Posterior cingulate gyrus (tissue), 11 donors: ENCODE measurements around the gene VSIG2.

ENCODE experiments used
- DNase-seq, 10 donors: peaks; one replicate each; pipeline versions ENCODE4 v3.0.0 to v3.0.0-alpha.2; 2020 to 2021; ENCODE audit warnings: mixed read lengths in 3 of 10
- intact Hi-C: fragments of 100-400 bp; cut with DNase I; formaldehyde crosslinking; loops from one replicate; pipeline ENCODE4 v1.15.1; 2023

The VSIG2 gene

DNA sequence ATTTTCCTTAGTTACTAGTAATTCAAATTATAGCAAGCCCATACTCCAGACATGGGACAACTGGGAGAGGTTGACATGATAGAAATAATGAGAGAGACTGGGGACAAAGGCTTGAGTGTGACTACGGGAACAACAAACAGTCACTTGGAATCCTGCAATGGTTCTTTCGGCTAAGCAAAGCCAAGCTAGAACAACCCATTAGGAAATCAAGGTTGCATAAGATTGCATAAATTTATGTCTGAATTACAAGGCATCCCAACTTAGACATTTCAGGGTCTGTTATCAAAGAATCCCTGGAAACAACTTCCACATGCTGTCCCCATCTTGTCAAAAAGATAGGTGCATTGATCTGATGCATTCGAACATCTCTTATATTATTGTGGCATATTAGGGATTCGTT lies 22.5 kb downstream of the VSIG2 start:
- intact Hi-C loops = no loop called here

DNA sequence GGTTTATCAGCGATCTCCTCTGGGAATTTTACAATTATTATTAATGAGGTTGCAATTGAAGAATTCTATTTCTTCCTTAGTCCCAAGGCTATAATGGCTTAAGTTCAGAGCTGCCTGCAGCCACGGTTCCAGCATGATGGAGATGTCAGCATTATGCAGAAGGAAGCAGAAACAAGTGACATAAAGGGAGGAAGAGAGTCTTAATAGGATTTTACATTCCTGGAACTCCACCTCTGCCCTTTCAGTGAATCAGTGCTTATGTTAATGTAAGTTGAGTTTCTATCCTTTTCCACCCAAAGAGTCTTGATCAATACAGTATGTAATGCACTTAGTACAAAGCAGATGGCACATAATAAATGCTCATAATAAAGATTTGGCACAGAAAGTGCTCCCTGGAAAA lies 23.9 kb downstream of the VSIG2 start:
- no peak for DNase-seq
- intact Hi-C loops = no loop called here

More for the DNA sequence above, 22.5 kb downstream of the VSIG2 start:
- DNase-seq = no peak

DNA sequence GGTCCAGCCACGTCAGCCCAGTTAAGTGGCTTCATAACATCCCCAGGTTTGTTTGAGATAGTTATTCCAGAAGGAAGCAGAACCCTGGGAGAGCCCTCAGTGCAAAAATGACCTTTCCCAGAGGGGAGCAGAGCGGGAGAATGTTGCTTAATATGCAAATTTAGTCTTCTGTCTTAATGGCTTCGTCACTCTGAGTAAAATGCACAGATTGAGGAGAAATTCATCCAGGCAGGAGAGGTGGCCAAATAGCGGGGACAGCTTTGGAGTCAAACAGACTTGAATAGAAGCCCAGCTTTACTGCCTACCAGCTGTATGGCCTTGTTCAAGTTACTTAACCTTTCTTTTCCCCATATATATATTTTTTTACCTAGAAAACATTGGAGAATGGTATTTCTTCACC lies 24.6 kb downstream of the VSIG2 start:
- DNase-seq = no peak
- intact Hi-C loops = no loop called here

DNA sequence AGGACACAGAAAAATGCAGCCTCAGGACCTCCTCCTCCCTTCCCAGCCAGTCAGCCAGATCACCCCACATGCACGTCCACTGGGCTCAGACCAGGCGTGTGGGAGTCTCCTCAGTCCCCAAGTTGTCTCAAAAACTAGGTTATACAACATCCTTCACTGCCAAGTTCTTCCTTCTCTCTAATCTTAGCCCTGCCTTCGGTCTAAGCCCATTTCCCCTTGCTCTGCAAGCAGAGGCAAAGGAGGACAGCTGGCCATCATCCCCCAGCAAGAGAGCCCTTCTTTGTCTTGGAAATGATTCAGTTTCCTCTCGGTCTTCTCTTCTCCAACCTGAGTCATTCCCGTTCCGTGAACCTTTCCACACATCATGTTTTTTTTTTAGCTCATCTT lies 26.3 kb downstream of the VSIG2 start:
- intact Hi-C loops = no loop called here
- peak in 5 of 10 donors; percentile 31 to 90 (median 81) for DNase-seq

DNA sequence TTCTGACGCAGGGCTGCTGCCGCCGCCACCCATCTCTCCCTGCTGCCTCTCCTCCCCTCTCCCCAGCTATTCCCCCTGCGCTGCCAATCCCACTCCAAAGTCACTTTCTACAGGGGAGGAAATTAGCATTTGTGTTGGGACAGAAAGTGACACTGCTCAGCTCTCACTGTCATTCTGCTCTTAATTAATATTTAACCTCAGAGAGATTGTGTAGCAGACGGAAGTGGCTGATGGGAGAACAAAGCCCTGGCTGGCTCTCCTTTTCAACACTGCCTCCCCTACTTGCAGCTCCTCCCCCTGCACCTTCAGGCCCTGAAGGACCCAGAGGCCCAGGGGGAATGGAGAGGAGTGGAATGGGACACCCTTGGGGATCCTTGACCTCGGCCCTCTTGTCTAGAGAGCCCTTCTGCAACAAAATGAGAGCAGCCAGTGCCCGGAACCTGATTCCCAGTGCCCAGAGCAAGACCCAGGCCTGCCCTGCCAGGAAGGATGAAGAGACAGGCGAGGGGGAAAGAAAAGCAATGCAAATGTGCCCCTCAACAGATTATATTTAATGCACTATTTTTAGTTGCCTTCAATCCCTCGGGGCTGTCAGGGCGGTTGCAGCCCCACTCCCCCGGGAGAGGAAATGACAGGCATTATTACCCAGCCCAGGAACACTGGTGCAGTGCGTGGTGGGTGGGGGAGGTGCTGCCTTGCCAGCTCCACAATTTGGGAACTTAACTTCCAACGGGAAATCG lies 26.9 kb downstream of the VSIG2 start:
- no peak for DNase-seq
- intact Hi-C loops = no loop called here

DNA sequence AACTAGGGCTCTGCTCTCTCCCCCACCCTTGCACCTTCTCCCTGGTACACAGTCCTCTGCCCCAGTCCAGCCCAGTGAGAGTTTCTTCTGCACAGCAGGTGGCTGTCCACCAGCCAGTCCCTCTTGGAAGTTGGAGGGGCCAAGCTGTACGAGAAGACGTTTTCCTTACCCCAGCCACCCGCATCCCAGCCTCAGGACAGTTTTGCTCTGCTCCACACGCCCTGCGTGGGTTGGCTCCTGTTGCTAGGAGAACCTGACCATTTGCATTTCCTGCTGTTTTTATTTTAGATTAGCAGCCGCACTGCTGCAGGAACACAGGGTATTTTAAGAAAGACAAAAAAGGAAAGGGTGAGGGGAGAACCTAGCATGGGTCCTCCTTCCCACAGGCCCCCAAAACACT lies 29.9 kb downstream of the VSIG2 start:
- intact Hi-C loops = no loop called here
- DNase-seq = peak in 3 of 10 donors; percentile 33 to 84 (median 78)

DNA sequence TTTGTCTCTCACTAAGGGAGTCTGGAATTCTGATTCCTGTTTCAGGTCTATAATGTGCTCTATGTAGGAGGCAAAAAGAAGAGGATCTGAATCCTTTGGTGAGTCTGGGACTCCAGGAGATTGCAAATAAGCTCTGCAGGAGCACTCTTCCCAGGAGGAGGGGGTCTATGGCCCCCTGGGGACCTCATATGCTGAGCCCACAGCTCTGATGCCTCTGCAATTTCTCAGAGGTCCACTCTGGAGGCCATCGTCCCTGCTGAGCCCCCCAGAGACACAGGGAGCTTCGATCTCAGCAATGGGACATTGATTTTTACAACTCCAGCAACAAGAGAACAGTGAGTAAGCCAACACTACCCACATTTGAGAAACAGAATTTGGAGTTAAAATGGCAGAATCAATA lies 32.5 kb downstream of the VSIG2 start:
- intact Hi-C loops = no loop called here
- DNase-seq = no peak

DNA sequence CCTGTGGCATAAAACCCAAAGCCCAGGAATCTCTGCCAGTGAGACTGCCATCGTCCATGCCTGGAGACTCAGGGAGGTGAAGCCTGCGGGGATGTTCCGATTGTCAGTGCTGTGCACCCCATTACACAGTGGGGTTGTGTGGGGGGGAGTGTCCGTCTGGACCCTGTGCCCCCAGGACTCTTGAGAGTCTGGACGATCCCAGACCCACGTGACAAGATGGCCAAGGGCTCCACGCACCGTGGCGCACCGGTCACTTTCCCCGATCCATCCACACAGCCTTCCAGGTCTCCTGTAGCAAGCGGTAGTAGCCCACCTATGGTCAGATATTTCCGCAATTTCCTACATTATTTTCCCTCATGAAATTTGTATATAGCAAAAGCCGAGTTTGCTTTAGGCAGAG lies 33.3 kb downstream of the VSIG2 start:
- peak in 2 of 10 donors; percentile 68 to 70 for DNase-seq
- intact Hi-C loops = no loop called here

DNA sequence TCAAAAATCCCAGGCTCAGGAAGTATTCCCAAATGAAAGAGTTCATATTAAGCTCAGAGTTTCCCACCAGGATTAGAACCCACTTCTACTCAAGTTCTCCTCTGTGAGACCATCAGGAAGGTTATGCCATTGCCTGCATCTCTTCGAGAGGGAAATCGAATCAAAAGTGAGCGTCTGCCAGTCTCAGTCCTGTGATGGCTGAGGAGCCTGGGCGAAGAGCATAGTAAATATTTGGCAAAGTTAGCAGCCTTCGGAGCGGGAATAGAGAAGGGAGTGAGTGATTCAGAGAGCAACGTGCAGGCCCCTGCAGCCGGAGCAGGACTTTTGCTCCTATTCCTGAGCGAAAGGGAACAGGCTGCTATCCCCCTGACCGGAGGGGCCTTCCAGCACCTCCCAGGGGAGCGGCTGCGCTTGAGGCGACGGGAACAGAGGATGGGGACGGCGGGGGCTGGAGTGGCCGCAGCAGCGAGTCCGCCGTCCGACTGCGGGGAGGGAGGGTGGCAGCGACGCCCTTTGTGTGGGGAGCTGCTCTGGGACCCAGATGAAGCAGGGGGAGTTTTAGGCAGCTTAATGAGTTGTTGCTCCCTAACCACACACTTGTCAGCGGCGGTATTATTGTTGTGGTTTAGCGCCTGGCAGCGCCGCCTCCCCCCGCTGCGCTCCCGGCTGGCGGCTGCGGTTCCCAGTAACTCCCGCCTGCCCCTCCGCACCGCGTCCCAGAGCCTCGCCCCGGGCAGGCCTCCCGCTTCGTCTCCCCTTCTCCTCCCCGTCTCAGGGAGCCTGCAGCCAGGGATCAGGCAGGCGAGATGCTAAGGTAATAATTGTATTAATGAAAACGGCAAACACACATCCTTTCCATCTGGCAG lies 34.0 kb downstream of the VSIG2 start:
- peak in 3 of 10 donors; percentile 69 to 87 (median 78) for DNase-seq
- intact Hi-C loops = no loop called here

DNA sequence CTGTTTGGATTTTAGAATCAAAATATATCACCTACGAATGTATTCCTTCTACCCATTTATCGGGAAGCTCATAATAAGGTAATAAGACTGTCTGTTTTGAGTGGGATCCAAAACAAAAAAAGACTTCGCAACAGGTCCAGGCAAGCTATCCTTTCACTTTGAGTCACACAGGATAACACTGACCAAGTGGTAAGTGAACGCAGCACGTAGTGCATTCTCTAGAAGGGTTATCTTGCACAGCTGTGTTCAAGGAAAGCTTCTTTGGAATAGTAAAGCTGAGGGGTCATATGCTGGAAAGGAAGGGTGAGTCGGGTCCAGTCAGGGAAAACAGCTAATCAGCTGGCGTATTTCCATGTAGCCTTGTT lies 34.7 kb downstream of the VSIG2 start:
- intact Hi-C loops = no loop called here
- DNase-seq = no peak

DNA sequence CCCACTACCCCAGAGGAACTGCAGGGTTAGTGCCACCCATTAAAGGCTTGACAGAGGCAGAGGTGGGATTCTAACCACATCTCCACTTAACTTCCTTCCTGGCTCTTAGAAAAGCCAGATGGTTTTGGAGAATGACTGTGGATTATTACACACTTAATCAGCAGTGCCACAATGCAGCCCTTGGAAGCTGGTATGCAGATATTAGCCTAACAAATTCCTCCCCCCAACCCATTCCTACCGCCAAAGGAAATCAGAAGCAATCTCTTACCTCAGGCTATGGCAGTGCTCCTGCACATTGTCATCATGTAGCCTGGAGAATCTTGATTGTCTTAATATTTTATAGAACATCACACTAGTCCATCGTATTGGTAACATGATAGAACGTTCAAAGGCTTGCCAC lies 35.5 kb downstream of the VSIG2 start:
- intact Hi-C loops = no loop called here
- DNase-seq = no peak

DNA sequence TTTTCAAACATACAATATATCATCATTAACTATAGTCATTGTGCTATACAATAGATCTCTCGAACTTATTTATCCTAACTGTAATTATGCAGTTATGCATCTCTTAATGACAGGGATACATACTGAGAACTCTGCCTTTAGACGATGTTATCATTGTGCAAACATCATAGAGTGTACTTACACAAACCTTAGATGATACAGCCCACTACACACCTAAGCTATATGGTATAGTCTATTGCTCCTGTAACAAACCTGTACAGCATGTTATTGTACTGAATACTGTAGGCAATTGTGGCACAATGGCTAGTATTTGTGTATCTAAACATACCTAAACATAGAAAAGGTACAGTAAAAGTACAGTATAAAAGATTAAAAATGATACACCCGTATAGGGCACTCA lies 39.7 kb downstream of the VSIG2 start:
- intact Hi-C loops = no loop called here
- no peak for DNase-seq

DNA sequence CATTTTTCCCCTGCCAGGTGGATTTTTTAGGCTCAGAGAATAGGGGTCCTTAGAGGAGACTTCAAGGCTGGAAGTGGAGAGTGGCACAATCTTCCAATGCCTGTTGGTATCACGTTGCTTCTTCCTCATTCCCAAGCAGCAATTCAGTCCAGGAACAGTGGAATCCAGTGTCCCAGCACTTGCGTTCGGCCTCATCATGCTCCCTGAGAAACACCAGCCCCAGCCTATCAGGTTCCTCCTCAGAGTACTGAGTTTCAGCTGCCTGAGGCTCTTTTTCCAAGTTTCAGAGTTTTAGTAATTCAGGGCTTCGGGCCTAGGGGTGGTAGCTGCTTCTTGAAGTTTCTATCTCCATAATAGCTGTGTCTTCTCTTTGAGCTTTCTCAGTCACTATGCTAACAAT lies 44.2 kb downstream of the VSIG2 start:
- DNase-seq = no peak
- intact Hi-C loops = no loop called here

DNA sequence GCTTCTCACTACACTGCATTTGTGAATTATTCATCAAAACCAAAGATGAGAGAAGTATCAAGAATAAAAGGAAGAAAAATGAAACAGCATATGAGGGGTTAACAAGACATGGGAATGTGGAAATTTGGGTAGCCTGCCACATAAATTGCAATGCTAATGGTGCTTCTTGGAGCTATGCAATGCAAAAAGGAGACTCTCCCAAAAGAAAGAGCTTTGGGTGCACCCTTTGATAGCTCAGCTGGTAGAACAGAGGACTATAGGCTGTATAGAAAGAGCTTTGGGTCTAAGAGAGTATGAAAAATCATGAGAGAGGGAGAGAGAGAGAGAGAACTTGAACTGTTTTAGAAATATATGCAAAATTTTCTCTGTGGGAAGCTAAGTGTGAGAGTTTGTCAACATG lies 52.0 kb downstream of the VSIG2 start:
- DNase-seq = no peak
- intact Hi-C loops = no loop called here

DNA sequence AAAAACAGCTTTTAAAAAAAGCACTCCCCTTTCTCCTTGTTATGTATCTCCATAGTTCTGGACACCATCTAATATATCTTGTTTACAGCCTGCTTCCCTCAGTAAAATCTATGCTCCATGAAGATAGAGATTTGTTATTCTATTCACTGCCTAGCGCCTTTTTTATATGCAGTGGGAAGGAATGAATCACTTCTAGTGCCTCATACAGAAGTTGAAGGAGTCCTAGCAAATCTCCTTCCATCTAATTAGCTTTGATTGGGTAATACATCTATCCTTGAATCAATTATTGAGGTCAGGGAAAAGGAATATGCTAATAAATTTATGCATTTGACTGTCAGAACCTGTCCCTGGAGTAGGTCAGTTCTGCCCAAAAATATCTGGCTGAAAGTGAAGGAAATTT lies 52.5 kb downstream of the VSIG2 start:
- intact Hi-C loops = no loop called here

More for the DNA sequence above, 52.5 kb downstream of the VSIG2 start:
- DNase-seq = no peak
